Fibroblast of mammary gland (primary cell): Measurements from ENCODE around the gene KIF1C.

Source experiments
- DNase-seq: peaks from one replicate; pipeline ENCODE4 v3.0.0-alpha.2; 2010; ENCODE audit warnings: low read depth
- H3K4me3 ChIP-seq: 2 replicates; pipeline ENCODE4 v1.5.1; 2011; ENCODE audit warnings: low read depth, mild to moderate bottlenecking, low read length, moderate library complexity; ENCODE audit not compliant: control insufficient read depth
- TF ChIP-seq, protein P1 (sequence below): conservative IDR thresholded peaks from 2 replicates; pipeline ENCODE4 v1.5.1; 2011; ENCODE audit warnings: low read depth, low read length, inconsistent platforms; ENCODE audit not compliant: control insufficient read depth, insufficient read depth

Gene KIF1C

GRCh38 chr17:4999430-5000093, 1.8 kb downstream of the KIF1C start:
- TF ChIP-seq, protein P1, sequence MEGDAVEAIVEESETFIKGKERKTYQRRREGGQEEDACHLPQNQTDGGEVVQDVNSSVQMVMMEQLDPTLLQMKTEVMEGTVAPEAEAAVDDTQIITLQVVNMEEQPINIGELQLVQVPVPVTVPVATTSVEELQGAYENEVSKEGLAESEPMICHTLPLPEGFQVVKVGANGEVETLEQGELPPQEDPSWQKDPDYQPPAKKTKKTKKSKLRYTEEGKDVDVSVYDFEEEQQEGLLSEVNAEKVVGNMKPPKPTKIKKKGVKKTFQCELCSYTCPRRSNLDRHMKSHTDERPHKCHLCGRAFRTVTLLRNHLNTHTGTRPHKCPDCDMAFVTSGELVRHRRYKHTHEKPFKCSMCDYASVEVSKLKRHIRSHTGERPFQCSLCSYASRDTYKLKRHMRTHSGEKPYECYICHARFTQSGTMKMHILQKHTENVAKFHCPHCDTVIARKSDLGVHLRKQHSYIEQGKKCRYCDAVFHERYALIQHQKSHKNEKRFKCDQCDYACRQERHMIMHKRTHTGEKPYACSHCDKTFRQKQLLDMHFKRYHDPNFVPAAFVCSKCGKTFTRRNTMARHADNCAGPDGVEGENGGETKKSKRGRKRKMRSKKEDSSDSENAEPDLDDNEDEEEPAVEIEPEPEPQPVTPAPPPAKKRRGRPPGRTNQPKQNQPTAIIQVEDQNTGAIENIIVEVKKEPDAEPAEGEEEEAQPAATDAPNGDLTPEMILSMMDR, result no peak
- peak overlapping the region; percentile 75 for H3K4me3 ChIP-seq
- DNase-seq, result no peak

DNA sequence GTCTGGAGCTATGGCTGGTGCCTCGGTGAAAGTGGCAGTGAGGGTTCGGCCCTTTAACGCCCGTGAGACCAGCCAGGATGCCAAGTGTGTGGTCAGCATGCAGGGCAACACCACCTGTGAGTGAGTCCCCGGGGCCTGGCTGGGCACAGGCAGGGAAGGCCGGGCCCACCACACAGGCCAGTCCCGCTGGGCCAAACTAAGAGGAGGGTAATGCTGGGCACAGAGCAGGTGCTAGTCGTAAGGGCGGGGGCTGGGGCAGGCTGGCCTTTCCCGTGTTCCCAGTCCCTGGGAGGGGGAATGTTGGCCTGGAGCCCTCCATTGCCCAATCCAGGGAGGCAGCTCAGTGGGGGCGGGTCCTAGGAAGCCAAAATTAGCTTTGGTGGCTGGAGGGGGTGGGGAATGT, 2.5 kb downstream of the KIF1C start:
- no peak overlapping the region for H3K4me3 ChIP-seq
- DNase-seq, result peak; percentile 27
- TF ChIP-seq, protein P1, result no peak

- TF ChIP-seq, protein P1, result no peak
These were observed 4.5 kb downstream of the KIF1C start for GRCh38 chr17:5002121-5002788.

DNA sequence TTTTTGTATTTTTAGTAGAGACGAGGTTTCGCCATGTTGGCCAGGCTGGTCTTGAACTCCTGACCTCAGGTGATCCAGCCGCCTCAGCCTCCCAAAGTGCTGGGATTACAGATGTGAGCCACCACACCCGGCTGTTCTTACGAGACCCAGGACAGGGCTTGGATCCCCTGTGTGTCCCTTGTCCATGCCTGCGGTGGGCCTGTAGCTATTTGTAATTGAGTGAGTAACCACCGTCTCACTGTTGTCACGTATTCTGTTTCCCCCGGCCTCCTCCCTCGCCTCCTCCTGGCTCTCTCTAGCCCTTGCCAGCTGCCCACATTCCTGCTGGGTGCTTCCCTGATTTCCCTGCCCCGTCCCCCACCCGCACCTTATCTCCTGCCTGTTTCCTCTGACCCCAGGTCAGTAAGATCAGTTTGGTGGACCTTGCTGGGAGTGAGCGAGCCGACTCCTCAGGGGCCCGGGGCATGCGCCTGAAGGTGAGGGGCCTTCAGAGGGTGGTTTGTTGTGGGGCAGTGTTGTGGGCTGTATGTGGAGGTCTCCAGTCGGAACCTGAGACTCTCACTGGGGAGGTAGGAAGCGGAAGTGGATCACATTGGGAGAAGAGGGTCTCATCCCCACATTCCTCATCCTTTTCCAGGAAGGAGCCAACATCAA, 5.6 kb downstream of the KIF1C start:
- H3K4me3 ChIP-seq, result no peak overlapping the region
- no peak for DNase-seq
- TF ChIP-seq, protein P1, result no peak

More at GRCh38 chr17:5002121-5002788, 4.5 kb downstream of the KIF1C start:
- DNase-seq, result no peak
- H3K4me3 ChIP-seq, result no peak overlapping the region

DNA sequence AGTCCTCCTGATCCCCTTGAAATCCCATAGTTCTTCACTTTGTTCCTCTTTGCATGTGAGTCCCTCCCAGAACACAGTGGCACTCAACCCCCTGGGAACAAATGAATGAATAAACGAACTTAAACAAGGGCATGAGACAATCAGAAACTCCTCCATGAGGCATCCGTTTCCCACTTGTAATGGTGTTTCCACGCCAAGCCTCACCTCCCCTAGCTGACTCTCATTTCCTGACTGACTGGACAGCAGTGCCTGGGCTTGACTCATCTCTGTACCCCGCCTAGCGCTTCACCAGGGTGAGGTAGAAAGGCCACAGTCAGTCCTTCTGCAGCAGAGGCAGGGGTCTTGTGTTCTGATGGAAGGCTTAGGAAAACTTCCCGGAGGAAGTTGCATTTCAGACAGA, 14.2 kb downstream of the KIF1C start:
- peak; percentile 83 for DNase-seq
- TF ChIP-seq, protein P1, result no peak
- no peak overlapping the region for H3K4me3 ChIP-seq

GRCh38 chr17:5014357-5014756, 16.6 kb downstream of the KIF1C start:
- H3K4me3 ChIP-seq, result no peak overlapping the region
- DNase-seq, result peak; percentile 25
- TF ChIP-seq, protein P1, result no peak
